ENCODE results near the gene AKT3.

Gene AKT3

DNA sequence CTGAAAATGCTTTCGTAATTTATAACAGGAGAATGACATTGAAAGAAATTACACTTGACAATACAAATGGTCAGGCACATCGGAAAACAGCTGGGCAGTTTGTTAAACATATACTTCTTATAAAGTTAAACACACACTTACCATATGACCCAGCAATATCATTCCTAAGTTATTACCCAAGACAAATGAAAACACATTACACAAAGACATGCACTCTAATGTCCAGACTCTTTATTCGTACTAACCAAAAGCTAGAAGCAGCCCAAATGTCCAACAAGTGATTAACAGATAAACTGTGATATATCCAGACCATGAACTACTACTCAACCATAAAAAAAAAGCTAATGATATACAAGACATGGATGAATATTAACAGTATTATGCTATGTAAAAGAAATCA, 8.5 kb downstream of the AKT3 start:
- no peaks in the 10 kb centered on the region for H3K9me3 ChIP-seq (ENCODE audit: insufficient read depth, low read depth, low read length)
- H3K9me2 ChIP-seq (replicated peaks; ENCODE audit: low read depth, low read length): no peaks in the 10 kb centered on the region
- H2AFZ ChIP-seq (ENCODE audit: low read length): no peak overlapping the region
- H3K9ac ChIP-seq (ENCODE audit: low read depth, low read length, poor library complexity, severe bottlenecking): no peak overlapping the region
- H3K4me2 ChIP-seq (ENCODE audit: low read depth, low read length, poor library complexity, severe bottlenecking): no peak overlapping the region
- TF ChIP-seq CTCF (conservative IDR thresholded peaks at IDR 0.05; ENCODE audit: low read length) (no peak), EZH2phosphoT487 (IDR thresholded peaks at IDR 0.05; ENCODE audit: borderline replicate concordance) (no peak)
- no peaks in the 10 kb centered on the region for H4K20me1 ChIP-seq (ENCODE audit: insufficient read depth, low read length, poor library complexity, severe bottlenecking)
- H3K4me3 ChIP-seq (ENCODE audit: low read length, poor library complexity, severe bottlenecking): no peak overlapping the region
- H3F3A ChIP-seq (ENCODE audit: low read depth): no peaks in the 10 kb centered on the region
- no peaks in the 10 kb centered on the region for H3K36me3 ChIP-seq (ENCODE audit: insufficient read depth, low read length)
- H3K79me2 ChIP-seq (ENCODE audit: insufficient read depth, low read length): no peaks in the 10 kb centered on the region
- no peaks in the 10 kb centered on the region for H3K27me3 ChIP-seq (ENCODE audit: insufficient read depth, low read length, poor library complexity, severe bottlenecking)
- no peaks in the 10 kb centered on the region for H3K4me1 ChIP-seq (ENCODE audit: insufficient read depth, low read length, poor library complexity, severe bottlenecking)

GRCh38 chr1:243837907-243838535, 12.0 kb downstream of the AKT3 start:
- Histone ChIP-seq H2AFZ (ENCODE audit: low read length) (no peak overlapping the region), H3K4me2 (ENCODE audit: low read depth, low read length, poor library complexity, severe bottlenecking) (no peak overlapping the region), H4K20me1 (ENCODE audit: insufficient read depth, low read length, poor library complexity, severe bottlenecking) (no peaks in the 10 kb centered on the region), H3F3A (ENCODE audit: low read depth) (no peaks in the 10 kb centered on the region), H3K36me3 (ENCODE audit: insufficient read depth, low read length) (no peaks in the 10 kb centered on the region), H3K9me3 (ENCODE audit: insufficient read depth, low read depth, low read length) (no peaks in the 10 kb centered on the region), H3K27me3 (ENCODE audit: insufficient read depth, low read length, poor library complexity, severe bottlenecking) (no peaks in the 10 kb centered on the region), H3K9ac (ENCODE audit: low read depth, low read length, poor library complexity, severe bottlenecking) (no peak overlapping the region), H3K4me1 (ENCODE audit: insufficient read depth, low read length, poor library complexity, severe bottlenecking) (no peaks in the 10 kb centered on the region), H3K4me3 (ENCODE audit: low read length, poor library complexity, severe bottlenecking) (no peak overlapping the region), H3K79me2 (ENCODE audit: insufficient read depth, low read length) (no peaks in the 10 kb centered on the region), H3K9me2 (replicated peaks; ENCODE audit: low read depth, low read length) (no peaks in the 10 kb centered on the region)
- TF ChIP-seq EZH2phosphoT487 (IDR thresholded peaks at IDR 0.05; ENCODE audit: borderline replicate concordance): no peak
- TF ChIP-seq CTCF (conservative IDR thresholded peaks at IDR 0.05; ENCODE audit: low read length): no peak

- H3K79me2 ChIP-seq (ENCODE audit: insufficient read depth, low read length): no peaks in the 10 kb centered on the region
- TF ChIP-seq CTCF (conservative IDR thresholded peaks at IDR 0.05; ENCODE audit: low read length) (no peak), EZH2phosphoT487 (IDR thresholded peaks at IDR 0.05; ENCODE audit: borderline replicate concordance) (no peak)
Measured at GRCh38 chr1:243834130-243834529, 15.9 kb downstream of the AKT3 start.

More at GRCh38 chr1:243834130-243834529, 15.9 kb downstream of the AKT3 start:
- Histone ChIP-seq H3K4me2 (ENCODE audit: low read depth, low read length, poor library complexity, severe bottlenecking) (no peak overlapping the region), H3K9me3 (ENCODE audit: insufficient read depth, low read depth, low read length) (no peaks in the 10 kb centered on the region), H3F3A (ENCODE audit: low read depth) (no peaks in the 10 kb centered on the region), H4K20me1 (ENCODE audit: insufficient read depth, low read length, poor library complexity, severe bottlenecking) (no peaks in the 10 kb centered on the region), H3K27me3 (ENCODE audit: insufficient read depth, low read length, poor library complexity, severe bottlenecking) (no peaks in the 10 kb centered on the region), H3K9ac (ENCODE audit: low read depth, low read length, poor library complexity, severe bottlenecking) (no peak overlapping the region), H3K4me3 (ENCODE audit: low read length, poor library complexity, severe bottlenecking) (no peak overlapping the region), H3K36me3 (ENCODE audit: insufficient read depth, low read length) (no peaks in the 10 kb centered on the region), H2AFZ (ENCODE audit: low read length) (no peak overlapping the region), H3K4me1 (ENCODE audit: insufficient read depth, low read length, poor library complexity, severe bottlenecking) (no peaks in the 10 kb centered on the region), H3K9me2 (replicated peaks; ENCODE audit: low read depth, low read length) (no peaks in the 10 kb centered on the region)
